GM23338 (cell line): Measurements from ENCODE around the gene EPAS1.

Experiments
- TF ChIP-seq, protein P1 (sequence below), 2 experiments: fragments of 200-600 bp in 1 of 2; sonication (generic) in 1 of 2; conservative IDR thresholded peaks; 2 replicates each; pipeline versions ENCODE4 v1.5.1 to v1.6.1; 2016 to 2017; ENCODE audit warnings: antibody characterized with exemption in 2 of 2, low read depth in 2 of 2, mild to moderate bottlenecking in 2 of 2, moderate library complexity in 1 of 2
- TF ChIP-seq, protein P2 (sequence below): IDR thresholded peaks from 2 replicates; pipeline ENCODE4 v1.6.1; 2016; ENCODE audit warnings: antibody characterized with exemption

DNA sequence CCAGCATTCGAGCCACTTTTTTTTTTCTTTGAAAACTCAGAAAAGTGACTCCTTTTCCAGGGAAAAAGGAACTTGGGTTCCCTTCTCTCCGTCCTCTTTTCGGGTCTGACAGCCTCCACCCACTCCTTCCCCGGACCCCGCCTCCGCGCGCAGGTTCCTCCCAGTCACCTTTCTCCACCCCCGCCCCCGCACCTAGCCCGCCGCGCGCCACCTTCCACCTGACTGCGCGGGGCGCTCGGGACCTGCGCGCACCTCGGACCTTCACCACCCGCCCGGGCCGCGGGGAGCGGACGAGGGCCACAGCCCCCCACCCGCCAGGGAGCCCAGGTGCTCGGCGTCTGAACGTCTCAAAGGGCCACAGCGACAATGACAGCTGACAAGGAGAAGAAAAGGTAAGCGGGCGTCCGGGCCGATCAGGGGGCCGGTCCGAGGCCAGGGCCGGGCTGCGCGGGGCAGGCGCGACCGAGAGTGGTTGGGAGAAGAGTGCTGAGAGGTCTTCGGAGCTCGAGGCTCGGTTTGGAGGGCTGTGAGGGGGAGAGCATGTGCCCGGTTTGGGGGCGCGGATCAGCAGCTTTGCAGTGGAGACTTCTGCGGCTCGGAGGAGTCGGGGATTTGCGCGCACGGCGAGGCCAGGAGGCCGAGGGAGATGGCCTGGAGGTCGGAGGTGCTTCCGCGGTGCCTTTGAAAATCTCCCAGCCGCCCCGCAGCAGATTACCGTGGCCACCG, 502 bp downstream of the EPAS1 start:
- TF ChIP-seq, protein P1, sequence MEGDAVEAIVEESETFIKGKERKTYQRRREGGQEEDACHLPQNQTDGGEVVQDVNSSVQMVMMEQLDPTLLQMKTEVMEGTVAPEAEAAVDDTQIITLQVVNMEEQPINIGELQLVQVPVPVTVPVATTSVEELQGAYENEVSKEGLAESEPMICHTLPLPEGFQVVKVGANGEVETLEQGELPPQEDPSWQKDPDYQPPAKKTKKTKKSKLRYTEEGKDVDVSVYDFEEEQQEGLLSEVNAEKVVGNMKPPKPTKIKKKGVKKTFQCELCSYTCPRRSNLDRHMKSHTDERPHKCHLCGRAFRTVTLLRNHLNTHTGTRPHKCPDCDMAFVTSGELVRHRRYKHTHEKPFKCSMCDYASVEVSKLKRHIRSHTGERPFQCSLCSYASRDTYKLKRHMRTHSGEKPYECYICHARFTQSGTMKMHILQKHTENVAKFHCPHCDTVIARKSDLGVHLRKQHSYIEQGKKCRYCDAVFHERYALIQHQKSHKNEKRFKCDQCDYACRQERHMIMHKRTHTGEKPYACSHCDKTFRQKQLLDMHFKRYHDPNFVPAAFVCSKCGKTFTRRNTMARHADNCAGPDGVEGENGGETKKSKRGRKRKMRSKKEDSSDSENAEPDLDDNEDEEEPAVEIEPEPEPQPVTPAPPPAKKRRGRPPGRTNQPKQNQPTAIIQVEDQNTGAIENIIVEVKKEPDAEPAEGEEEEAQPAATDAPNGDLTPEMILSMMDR (conservative IDR thresholded peaks at IDR 0.05; ENCODE audit: low read depth in 2 of 2), result no peak; a peak in 1 of 4 replicates
- TF ChIP-seq, protein P2, sequence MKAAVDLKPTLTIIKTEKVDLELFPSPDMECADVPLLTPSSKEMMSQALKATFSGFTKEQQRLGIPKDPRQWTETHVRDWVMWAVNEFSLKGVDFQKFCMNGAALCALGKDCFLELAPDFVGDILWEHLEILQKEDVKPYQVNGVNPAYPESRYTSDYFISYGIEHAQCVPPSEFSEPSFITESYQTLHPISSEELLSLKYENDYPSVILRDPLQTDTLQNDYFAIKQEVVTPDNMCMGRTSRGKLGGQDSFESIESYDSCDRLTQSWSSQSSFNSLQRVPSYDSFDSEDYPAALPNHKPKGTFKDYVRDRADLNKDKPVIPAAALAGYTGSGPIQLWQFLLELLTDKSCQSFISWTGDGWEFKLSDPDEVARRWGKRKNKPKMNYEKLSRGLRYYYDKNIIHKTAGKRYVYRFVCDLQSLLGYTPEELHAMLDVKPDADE, result no peak
